Measurements from ENCODE around the gene GOSR1.
"Not testable (repeated sequence)": the region's sequence is repeated elsewhere in the genome, so short reads cannot be mapped to it uniquely, and the experiment has no call there.

GOSR1 gene

GRCh38 chr17:30520436-30520835 is 43.2 kb downstream of the GOSR1 start:
- H2BK120ac ChIP-seq (ENCODE audit: low read depth, low read length): no peak overlapping the region
- no peak overlapping the region for H2AK5ac ChIP-seq (ENCODE audit: low read length)
- H3K4me2 ChIP-seq (ENCODE audit: low read length): no peak overlapping the region
- no peak overlapping the region for H3K23ac ChIP-seq (ENCODE audit: low read length)
- H2BK15ac ChIP-seq (replicated peaks; ENCODE audit: low read depth): no peak overlapping the region
- no peak for DNase-seq
- no peak overlapping the region for H3K9ac ChIP-seq (ENCODE audit: low read length)
- no peak overlapping the region for H3K4me3 ChIP-seq (ENCODE audit: low read length)
- no peak overlapping the region for H3K56ac ChIP-seq (ENCODE audit: low read length)
- no peak overlapping the region for H3K4ac ChIP-seq (ENCODE audit: low read depth, low read length)
- H4K5ac ChIP-seq (ENCODE audit: low read length): no peak overlapping the region
- H3K27ac ChIP-seq (ENCODE audit: low read depth, low read length): no peak overlapping the region
- H3K4me1 ChIP-seq (ENCODE audit: control insufficient read depth, low read depth, low read length): no peaks in the 10 kb centered on the region
- no peak overlapping the region for H2BK5ac ChIP-seq (ENCODE audit: low read length)
- no peaks in the 10 kb centered on the region for H3K79me2 ChIP-seq (ENCODE audit: control insufficient read depth, insufficient read depth, low read length)
- no peaks in the 10 kb centered on the region for H3K79me1 ChIP-seq (ENCODE audit: low read length)
- WGBS (ENCODE audit: extremely low coverage, insufficient coverage, low lambda C conversion rate): no CpG with 5 or more reads among the region's 2 CpGs
- no peak overlapping the region for H4K8ac ChIP-seq (ENCODE audit: low read depth, low read length)
- H3K27me3 ChIP-seq (ENCODE audit: insufficient read depth, low read length, poor library complexity): no peaks in the 10 kb centered on the region
- no peak overlapping the region for H3K18ac ChIP-seq (ENCODE audit: low read length)
- H3K36me3 ChIP-seq (ENCODE audit: control insufficient read depth, insufficient read depth, low read length): peaks cover 6% of the 10 kb centered on the region

- no peak overlapping the region for H3K18ac ChIP-seq (ENCODE audit: low read length)
- H2BK15ac ChIP-seq (replicated peaks; ENCODE audit: low read depth): no peak overlapping the region
- H3K56ac ChIP-seq (ENCODE audit: low read length): no peak overlapping the region
- H3K27ac ChIP-seq (ENCODE audit: low read depth, low read length): no peak overlapping the region
- H4K5ac ChIP-seq (ENCODE audit: low read length): no peak overlapping the region
- H2AK5ac ChIP-seq (ENCODE audit: low read length): no peak overlapping the region
- WGBS (ENCODE audit: extremely low coverage, insufficient coverage, low lambda C conversion rate): no CpG with 5 or more reads among the region's 1 CpG
- H4K8ac ChIP-seq (ENCODE audit: low read depth, low read length): no peak overlapping the region
- H2BK5ac ChIP-seq (ENCODE audit: low read length): no peak overlapping the region
- H3K23ac ChIP-seq (ENCODE audit: low read length): no peak overlapping the region
- no peak overlapping the region for H3K4me2 ChIP-seq (ENCODE audit: low read length)
- no peak overlapping the region for H3K4me3 ChIP-seq (ENCODE audit: low read length)
- H2BK120ac ChIP-seq (ENCODE audit: low read depth, low read length): no peak overlapping the region
- H3K36me3 ChIP-seq (ENCODE audit: control insufficient read depth, insufficient read depth, low read length): peaks cover 6% of the 10 kb centered on the region
- H3K9ac ChIP-seq (ENCODE audit: low read length): no peak overlapping the region
- no peaks in the 10 kb centered on the region for H3K79me1 ChIP-seq (ENCODE audit: low read length)
- no peaks in the 10 kb centered on the region for H3K27me3 ChIP-seq (ENCODE audit: insufficient read depth, low read length, poor library complexity)
- no peak overlapping the region for H3K4ac ChIP-seq (ENCODE audit: low read depth, low read length)
- H3K79me2 ChIP-seq (ENCODE audit: control insufficient read depth, insufficient read depth, low read length): no peaks in the 10 kb centered on the region
- H3K4me1 ChIP-seq (ENCODE audit: control insufficient read depth, low read depth, low read length): no peaks in the 10 kb centered on the region
- DNase-seq: no peak
Measured at GRCh38 chr17:30520882-30521281, 43.7 kb downstream of the GOSR1 start.

DNA sequence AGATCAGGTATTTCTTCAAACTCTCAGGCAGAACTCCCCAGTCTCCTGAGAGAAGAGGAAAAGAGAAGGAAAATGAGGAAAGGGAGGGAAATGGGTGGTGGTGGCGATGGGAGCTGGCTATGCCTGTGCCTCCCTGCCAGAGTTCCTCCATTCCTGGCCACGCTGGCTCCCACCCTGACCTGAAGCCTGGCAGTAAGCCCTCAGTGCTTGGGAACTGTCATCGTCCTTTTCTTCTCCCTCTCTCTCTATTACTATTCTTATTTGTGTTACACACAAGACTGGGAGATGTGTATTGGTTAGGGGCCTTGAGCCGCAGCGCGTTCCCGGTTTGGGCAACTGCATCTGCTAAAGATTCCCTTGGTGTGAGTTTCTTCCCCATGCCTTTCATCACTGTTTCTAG is 44.6 kb downstream of the GOSR1 start:
- no peak overlapping the region for H2BK15ac ChIP-seq (replicated peaks; ENCODE audit: low read depth)
- no peak overlapping the region for H2BK120ac ChIP-seq (ENCODE audit: low read depth, low read length)
- no peak overlapping the region for H2BK5ac ChIP-seq (ENCODE audit: low read length)
- H3K79me1 ChIP-seq (ENCODE audit: low read length): no peaks in the 10 kb centered on the region
- no peak overlapping the region for H3K56ac ChIP-seq (ENCODE audit: low read length)
- no peak overlapping the region for H3K23ac ChIP-seq (ENCODE audit: low read length)
- H3K9ac ChIP-seq (ENCODE audit: low read length): no peak overlapping the region
- no peaks in the 10 kb centered on the region for H3K79me2 ChIP-seq (ENCODE audit: control insufficient read depth, insufficient read depth, low read length)
- H3K27me3 ChIP-seq (ENCODE audit: insufficient read depth, low read length, poor library complexity): no peaks in the 10 kb centered on the region
- H3K4me3 ChIP-seq (ENCODE audit: low read length): no peak overlapping the region
- H4K8ac ChIP-seq (ENCODE audit: low read depth, low read length): no peak overlapping the region
- DNase-seq: no peak
- no peak overlapping the region for H3K4me2 ChIP-seq (ENCODE audit: low read length)
- H3K4me1 ChIP-seq (ENCODE audit: control insufficient read depth, low read depth, low read length): no peaks in the 10 kb centered on the region
- H2AK5ac ChIP-seq (ENCODE audit: low read length): no peak overlapping the region
- H3K27ac ChIP-seq (ENCODE audit: low read depth, low read length): no peak overlapping the region
- no peak overlapping the region for H3K18ac ChIP-seq (ENCODE audit: low read length)
- no peak overlapping the region for H3K4ac ChIP-seq (ENCODE audit: low read depth, low read length)
- peaks cover 6% of the 10 kb centered on the region for H3K36me3 ChIP-seq (ENCODE audit: control insufficient read depth, insufficient read depth, low read length)
- no peak overlapping the region for H4K5ac ChIP-seq (ENCODE audit: low read length)
- WGBS (ENCODE audit: extremely low coverage, insufficient coverage, low lambda C conversion rate): no CpG with 5 or more reads among the region's 7 CpGs

DNA sequence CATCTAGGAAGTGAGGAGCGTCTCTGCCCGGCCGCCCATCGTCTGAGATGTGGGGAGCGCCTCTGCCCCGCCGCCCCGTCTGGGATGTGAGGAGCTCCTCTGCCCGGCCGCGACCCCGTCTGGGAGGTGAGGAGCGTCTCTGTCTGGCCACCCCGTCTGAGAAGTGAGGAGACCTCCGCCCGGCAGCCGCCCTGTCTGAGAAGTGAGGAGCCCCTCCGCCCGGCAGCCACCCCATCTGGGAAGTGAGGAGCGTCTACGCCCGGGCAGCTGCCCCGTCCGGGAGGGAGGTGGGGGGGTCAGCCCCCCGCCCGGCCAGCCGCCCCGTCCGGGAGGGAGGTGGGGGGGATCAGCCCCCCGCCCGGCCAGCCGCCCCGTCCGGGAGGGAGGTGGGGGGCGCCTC is 46.0 kb downstream of the GOSR1 start:
- not testable (repeated sequence) for H2AK5ac ChIP-seq (ENCODE audit: low read length); H2BK5ac ChIP-seq (ENCODE audit: low read length); H3K36me3 ChIP-seq (ENCODE audit: control insufficient read depth, insufficient read depth, low read length); DNase-seq; H3K4me1 ChIP-seq (ENCODE audit: control insufficient read depth, low read depth, low read length); H3K27me3 ChIP-seq (ENCODE audit: insufficient read depth, low read length, poor library complexity); H3K79me1 ChIP-seq (ENCODE audit: low read length); H3K9ac ChIP-seq (ENCODE audit: low read length); H3K4me3 ChIP-seq (ENCODE audit: low read length); H4K5ac ChIP-seq (ENCODE audit: low read length); H3K4ac ChIP-seq (ENCODE audit: low read depth, low read length); H3K23ac ChIP-seq (ENCODE audit: low read length); H4K8ac ChIP-seq (ENCODE audit: low read depth, low read length); H3K18ac ChIP-seq (ENCODE audit: low read length); H2BK120ac ChIP-seq (ENCODE audit: low read depth, low read length); H3K79me2 ChIP-seq (ENCODE audit: control insufficient read depth, insufficient read depth, low read length); H3K4me2 ChIP-seq (ENCODE audit: low read length); H3K56ac ChIP-seq (ENCODE audit: low read length); H3K27ac ChIP-seq (ENCODE audit: low read depth, low read length); H2BK15ac ChIP-seq (replicated peaks; ENCODE audit: low read depth)
- WGBS (ENCODE audit: extremely low coverage, insufficient coverage, low lambda C conversion rate): no CpG with 5 or more reads among the region's 35 CpGs

DNA sequence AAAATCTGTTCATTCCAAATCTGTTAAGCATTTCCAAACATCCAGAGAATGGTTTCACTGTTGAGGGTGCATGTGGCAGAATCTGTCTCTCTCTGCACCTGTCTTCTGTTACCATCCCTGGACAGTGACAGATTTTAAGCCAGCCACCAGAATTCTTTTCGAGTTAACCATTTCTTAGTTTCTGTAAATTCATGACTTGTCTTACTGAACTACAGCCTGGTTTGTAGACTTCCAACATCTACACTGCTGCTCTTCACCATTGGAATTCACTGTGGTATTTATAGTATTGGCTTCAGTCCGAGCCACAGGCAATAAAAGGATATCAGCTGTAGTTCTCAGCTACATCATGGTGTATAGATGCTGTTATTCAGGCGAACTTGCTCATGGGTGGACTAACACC is 47.6 kb downstream of the GOSR1 start:
- Histone ChIP-seq H3K4me3 (ENCODE audit: low read length) (no peak overlapping the region), H2BK15ac (replicated peaks; ENCODE audit: low read depth) (no peak overlapping the region), H3K27me3 (ENCODE audit: insufficient read depth, low read length, poor library complexity) (no peaks in the 10 kb centered on the region), H2BK5ac (ENCODE audit: low read length) (no peak overlapping the region), H3K79me1 (ENCODE audit: low read length) (no peaks in the 10 kb centered on the region), H3K27ac (ENCODE audit: low read depth, low read length) (no peak overlapping the region), H3K36me3 (ENCODE audit: control insufficient read depth, insufficient read depth, low read length) (peaks cover 6% of the 10 kb centered on the region), H4K8ac (ENCODE audit: low read depth, low read length) (no peak overlapping the region), H3K4me1 (ENCODE audit: control insufficient read depth, low read depth, low read length) (no peaks in the 10 kb centered on the region), H3K18ac (ENCODE audit: low read length) (no peak overlapping the region), H3K4me2 (ENCODE audit: low read length) (no peak overlapping the region), H3K79me2 (ENCODE audit: control insufficient read depth, insufficient read depth, low read length) (no peaks in the 10 kb centered on the region), H3K9ac (ENCODE audit: low read length) (no peak overlapping the region), H3K4ac (ENCODE audit: low read depth, low read length) (no peak overlapping the region), H4K5ac (ENCODE audit: low read length) (no peak overlapping the region), H3K56ac (ENCODE audit: low read length) (no peak overlapping the region), H3K23ac (ENCODE audit: low read length) (no peak overlapping the region), H2AK5ac (ENCODE audit: low read length) (no peak overlapping the region), H2BK120ac (ENCODE audit: low read depth, low read length) (no peak overlapping the region)
- no CpG with 5 or more reads among the region's 3 CpGs for WGBS (ENCODE audit: extremely low coverage, insufficient coverage, low lambda C conversion rate)
- no peak for DNase-seq

DNA sequence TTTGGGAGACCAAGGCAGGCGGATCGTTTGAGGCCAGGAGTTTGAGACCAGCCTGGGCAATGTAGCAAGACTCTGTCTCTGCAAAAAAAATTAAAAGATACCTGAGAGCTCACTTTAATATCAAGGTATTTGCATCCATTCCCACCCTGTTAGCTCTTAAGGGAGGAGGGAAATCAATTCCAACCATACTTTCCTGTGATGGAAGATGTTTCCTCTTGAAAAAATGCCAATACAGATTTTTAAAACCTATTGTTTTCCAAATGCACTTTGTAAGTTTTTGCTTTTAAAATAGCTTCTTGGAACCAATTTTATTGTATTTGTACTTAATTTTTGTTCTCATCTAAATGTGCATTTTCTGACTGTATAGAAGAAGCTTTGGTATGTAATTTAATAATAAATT is 49.2 kb downstream of the GOSR1 start:
- H3K4me1 ChIP-seq (ENCODE audit: control insufficient read depth, low read depth, low read length): no peaks in the 10 kb centered on the region
- WGBS (ENCODE audit: extremely low coverage, insufficient coverage, low lambda C conversion rate): no CpG with 5 or more reads among the region's 2 CpGs

More for the DNA sequence above, 49.2 kb downstream of the GOSR1 start:
- Histone ChIP-seq H4K8ac (ENCODE audit: low read depth, low read length) (no peak overlapping the region), H2AK5ac (ENCODE audit: low read length) (no peak overlapping the region), H3K4me3 (ENCODE audit: low read length) (no peak overlapping the region), H3K36me3 (ENCODE audit: control insufficient read depth, insufficient read depth, low read length) (peaks cover 6% of the 10 kb centered on the region), H3K4me2 (ENCODE audit: low read length) (no peak overlapping the region), H3K4ac (ENCODE audit: low read depth, low read length) (no peak overlapping the region), H3K18ac (ENCODE audit: low read length) (no peak overlapping the region), H3K23ac (ENCODE audit: low read length) (no peak overlapping the region), H3K27me3 (ENCODE audit: insufficient read depth, low read length, poor library complexity) (no peaks in the 10 kb centered on the region), H3K9ac (ENCODE audit: low read length) (no peak overlapping the region), H3K79me2 (ENCODE audit: control insufficient read depth, insufficient read depth, low read length) (no peaks in the 10 kb centered on the region), H2BK120ac (ENCODE audit: low read depth, low read length) (no peak overlapping the region), H2BK15ac (replicated peaks; ENCODE audit: low read depth) (no peak overlapping the region), H4K5ac (ENCODE audit: low read length) (no peak overlapping the region), H3K56ac (ENCODE audit: low read length) (no peak overlapping the region), H3K79me1 (ENCODE audit: low read length) (no peaks in the 10 kb centered on the region), H3K27ac (ENCODE audit: low read depth, low read length) (no peak overlapping the region), H2BK5ac (ENCODE audit: low read length) (no peak overlapping the region)
- DNase-seq: no peak
